Measurements from ENCODE around the gene PHLDB2. TPM values are rescaled to one million over a fixed set of nuclear protein-coding genes. Genes with fewer than 3 reads are reported as not detected.

Gene PHLDB2
- 5.8 TPM for total RNA-seq

GRCh38 chr3:111859061-111859973 is at the start of gene PHLDB2:
Gene PHLDB2, plus strand, starts transcription at chr3:111859265. Its CDS starts 24,813 bp downstream, at chr3:111884078.

GRCh38 chr3:111978583-111979433 is 119.7 kb downstream of the PHLDB2 start, which contains the start of gene ABHD10:
Gene ABHD10, plus strand, starts transcription at chr3:111979026. Its CDS starts 36 bp downstream, at chr3:111979062.

DNA sequence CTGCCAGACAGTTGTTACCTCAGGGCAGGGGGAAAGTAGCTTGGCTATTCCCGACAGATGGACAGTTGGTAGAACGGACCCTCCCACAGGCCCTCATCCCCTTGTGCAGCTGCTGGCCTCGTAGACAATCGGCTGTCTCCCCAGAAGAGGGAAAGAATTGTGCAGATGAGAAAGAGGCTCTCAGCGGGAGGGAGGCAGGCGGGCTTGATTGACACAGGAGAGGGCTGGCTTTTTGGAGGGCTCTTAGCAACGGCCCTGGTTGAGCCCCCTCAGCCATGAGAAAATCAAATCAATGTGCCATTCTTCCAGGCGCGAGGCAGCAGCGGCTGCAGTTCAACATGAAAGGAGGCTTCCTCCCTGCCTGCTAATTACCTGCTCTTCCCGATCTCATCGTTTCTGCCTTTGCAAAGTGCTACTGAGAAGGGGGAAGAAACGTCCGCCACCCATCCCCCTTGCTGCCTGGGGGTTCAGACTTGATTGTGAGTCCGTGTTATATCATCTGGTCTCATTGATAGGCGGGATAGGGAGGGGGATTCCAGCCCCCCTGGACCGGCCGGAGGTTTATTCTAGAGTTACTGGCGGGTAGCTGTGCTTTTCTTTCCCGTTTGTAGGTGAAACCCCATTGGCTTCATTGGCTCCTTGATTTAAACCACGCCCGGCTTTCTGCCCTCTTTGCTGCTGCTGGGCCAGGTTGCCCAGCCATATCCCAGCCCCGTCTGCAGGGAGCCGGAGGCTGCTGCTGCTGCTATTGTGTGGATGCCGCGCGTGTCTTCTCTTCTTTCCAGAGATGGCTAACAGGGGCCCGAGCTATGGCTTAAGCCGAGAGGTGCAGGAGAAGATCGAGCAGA is 139.8 kb downstream of the PHLDB2 start, which contains the start of gene TAGLN3:
Gene TAGLN3, plus strand, starts transcription at position 287 of the 848 bp plus-strand sequence. Its CDS starts 501 bp downstream, at position 788.

Other genes starting within 250 kb of the PHLDB2 start
- 49.8 TPM for gene PLCXD2, start 184.6 kb upstream of the PHLDB2 start, total RNA-seq
- 79.4 TPM for gene ABHD10, start 119.8 kb downstream of the PHLDB2 start, total RNA-seq
- gene TAGLN3, start 139.7 kb downstream of the PHLDB2 start, total RNA-seq, result 103 TPM
- 0.46 TPM for gene TMPRSS7, start 175.5 kb downstream of the PHLDB2 start, total RNA-seq
- 1.2 TPM for gene C3orf52, start 227.1 kb downstream of the PHLDB2 start, total RNA-seq

All from diencephalon (tissue), 1 donor.